Measurements from ENCODE around the gene DNAI1. TPM values are rescaled to one million over a fixed set of nuclear protein-coding genes. Genes with fewer than 3 reads are reported as not detected.

DNAI1 gene
- total RNA-seq, 2 donors from 2014 or later, result not detected

GRCh38 chr9:34503406-34503805 is 44.8 kb downstream of the DNAI1 start:
- Histone ChIP-seq H3K9me3 (no peaks in the 10 kb centered on the region), H3K4me3 (no peak overlapping the region), H3K4me1 (no peaks in the 10 kb centered on the region), H3K9ac (ENCODE audit: low read depth in 2 of 2, low read length in 2 of 2) (no peak overlapping the region), H3K27me3 (no peaks in the 10 kb centered on the region), H3K27ac (no peak overlapping the region), H3K36me3 (no peaks in the 10 kb centered on the region)
- intact Hi-C loops (cut with DNase I), result no loop called here
- DNase-seq, result no peak
- TF ChIP-seq CTCF (IDR thresholded peaks at IDR 0.05), result no peak

- no peak for DNase-seq
- no peaks in the 10 kb centered on the region for H3K9me3 ChIP-seq
- H3K36me3 ChIP-seq, result no peaks in the 10 kb centered on the region
- TF ChIP-seq CTCF (IDR thresholded peaks at IDR 0.05), result no peak
- H3K4me3 ChIP-seq, result no peak overlapping the region
- H3K27ac ChIP-seq, result no peak overlapping the region
- no peaks in the 10 kb centered on the region for H3K4me1 ChIP-seq
- no peak overlapping the region for H3K9ac ChIP-seq (ENCODE audit: low read depth in 2 of 2, low read length in 2 of 2)
- H3K27me3 ChIP-seq, result no peaks in the 10 kb centered on the region
- intact Hi-C loops (cut with DNase I), result no loop called here
These were observed 46.9 kb downstream of the DNAI1 start for GRCh38 chr9:34505370-34506120.

GRCh38 chr9:34506623-34507022 is 48.0 kb downstream of the DNAI1 start:
- intact Hi-C loops (cut with DNase I), result no loop called here
- Histone ChIP-seq H3K27me3 (no peaks in the 10 kb centered on the region), H3K4me1 (no peaks in the 10 kb centered on the region), H3K36me3 (no peaks in the 10 kb centered on the region), H3K27ac (no peak overlapping the region), H3K9ac (ENCODE audit: low read depth in 2 of 2, low read length in 2 of 2) (no peak overlapping the region), H3K4me3 (no peak overlapping the region), H3K9me3 (no peaks in the 10 kb centered on the region)
- no peak for DNase-seq
- TF ChIP-seq CTCF (IDR thresholded peaks at IDR 0.05), result no peak

- no peaks in the 10 kb centered on the region for H3K9me3 ChIP-seq
- H3K4me1 ChIP-seq, result no peaks in the 10 kb centered on the region
- no peak for TF ChIP-seq CTCF (IDR thresholded peaks at IDR 0.05)
- no peak overlapping the region for H3K27ac ChIP-seq
- no peak for DNase-seq
- intact Hi-C loops (cut with DNase I), result no loop called here
- H3K9ac ChIP-seq (ENCODE audit: low read depth in 2 of 2, low read length in 2 of 2), result no peak overlapping the region
- no peak overlapping the region for H3K4me3 ChIP-seq
- H3K36me3 ChIP-seq, result no peaks in the 10 kb centered on the region
- H3K27me3 ChIP-seq, result no peaks in the 10 kb centered on the region
These were observed 49.0 kb downstream of the DNAI1 start for GRCh38 chr9:34507556-34507955.

- Histone ChIP-seq H3K27me3 (no peaks in the 10 kb centered on the region), H3K36me3 (no peaks in the 10 kb centered on the region), H3K27ac (no peak overlapping the region), H3K4me3 (no peak overlapping the region), H3K4me1 (no peaks in the 10 kb centered on the region), H3K9ac (ENCODE audit: low read depth in 2 of 2, low read length in 2 of 2) (no peak overlapping the region), H3K9me3 (no peaks in the 10 kb centered on the region)
- TF ChIP-seq CTCF (IDR thresholded peaks at IDR 0.05), result no peak
- DNase-seq, result no peak
- intact Hi-C loops (cut with DNase I), result no loop called here
These were observed 49.4 kb downstream of the DNAI1 start for GRCh38 chr9:34507966-34508365.
